Measurements from ENCODE around the gene FAM89A. TPM values are rescaled to one million over a fixed set of nuclear protein-coding genes. Genes with fewer than 3 reads are reported as not detected.
"Not testable (repeated sequence)": the region's sequence is repeated elsewhere in the genome, so short reads cannot be mapped to it uniquely, and the experiment has no call there.

The FAM89A gene
- total and polyA plus RNA-seq, 2 donors, result 10.3 to 14.6 TPM

DNA sequence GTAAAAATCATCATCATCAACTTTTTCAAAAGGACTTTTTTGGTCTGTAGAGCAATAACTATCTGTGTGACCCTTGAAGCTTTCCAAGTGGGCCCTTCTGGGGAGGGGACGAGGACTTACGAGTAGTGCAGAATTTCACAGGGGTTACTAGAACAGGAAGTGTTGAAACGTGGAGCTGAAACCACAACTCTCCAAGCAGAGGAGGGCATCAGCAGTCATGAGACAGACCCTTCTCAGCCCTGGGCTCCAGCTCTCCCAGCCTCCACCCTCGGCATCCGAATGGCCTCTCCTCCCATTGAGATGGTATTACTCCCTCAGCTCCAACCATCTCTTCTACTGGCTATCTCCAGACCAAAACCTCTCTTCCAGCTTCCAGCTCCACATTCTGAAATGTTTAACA, 3.6 kb downstream of the FAM89A start:
- Histone ChIP-seq H3K36me3 (ENCODE audit: insufficient read depth) (no peaks in the 10 kb centered on the region), H3K4me1 (ENCODE audit: insufficient read depth) (no peaks in the 10 kb centered on the region), H3K27ac (ENCODE audit: low read depth) (no peak overlapping the region), H3K4me3 (ENCODE audit: low read depth, low read length) (no peak overlapping the region)
- DNase-seq (ENCODE audit: extremely low spot score), result no peak
- 81% methylated on average over 5 of the region's 5 CpGs for WGBS

GRCh38 chr1:231035799-231036198, 4.3 kb downstream of the FAM89A start:
- WGBS, result 95% methylated on average over 1 of the region's 1 CpG

DNA sequence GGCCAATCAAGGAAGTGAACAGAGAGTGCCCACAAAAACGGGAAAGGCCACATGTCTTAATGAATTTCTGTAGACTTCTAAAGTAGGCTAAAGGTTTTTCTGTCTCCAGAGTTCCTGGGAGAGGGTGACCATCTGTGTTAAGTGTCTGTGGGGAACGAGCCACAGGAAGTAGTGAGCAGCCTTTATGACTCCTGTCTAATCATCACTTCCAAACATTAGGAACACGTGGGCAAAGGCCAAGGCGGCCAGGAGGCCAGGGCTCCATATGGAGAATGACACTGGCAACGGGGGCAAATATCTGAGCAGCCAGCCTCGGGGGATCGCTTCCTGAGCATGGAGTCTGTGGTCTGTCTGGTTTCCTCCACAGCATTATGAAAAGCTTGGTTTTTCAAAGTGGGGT, 7.1 kb downstream of the FAM89A start:
- WGBS, result 51% methylated on average over 7 of the region's 7 CpGs
- no peak for DNase-seq (ENCODE audit: extremely low spot score)
- H3K36me3 ChIP-seq (ENCODE audit: insufficient read depth), result no peaks in the 10 kb centered on the region

More at GRCh38 chr1:231035799-231036198, 4.3 kb downstream of the FAM89A start:
- no peak for DNase-seq (ENCODE audit: extremely low spot score)
- Histone ChIP-seq H3K4me3 (ENCODE audit: low read depth, low read length) (no peak overlapping the region), H3K27ac (ENCODE audit: low read depth) (no peak overlapping the region), H3K36me3 (ENCODE audit: insufficient read depth) (no peaks in the 10 kb centered on the region), H3K4me1 (ENCODE audit: insufficient read depth) (no peaks in the 10 kb centered on the region)

DNA sequence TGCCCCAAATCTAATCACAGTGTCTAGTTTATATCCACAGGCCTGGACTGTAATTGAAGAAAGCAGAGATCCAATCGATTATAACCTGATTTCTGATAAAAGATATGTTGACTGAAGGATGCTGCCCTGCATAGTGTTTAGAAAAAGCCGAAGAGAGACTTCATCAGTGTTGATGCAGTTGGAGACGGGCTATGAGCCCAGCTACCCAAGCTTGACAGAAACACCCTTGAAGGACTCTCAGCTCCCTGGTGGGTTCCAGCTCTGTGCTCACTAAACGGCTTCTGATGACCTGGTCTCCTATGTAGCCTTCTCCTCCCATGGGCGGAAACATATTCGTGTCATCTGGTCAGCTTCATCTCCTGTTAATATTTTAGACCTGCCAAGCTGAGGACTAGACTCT, 10.2 kb downstream of the FAM89A start:
- Histone ChIP-seq H3K4me1 (ENCODE audit: insufficient read depth) (peaks cover 2% of the 10 kb centered on the region), H3K4me3 (ENCODE audit: low read depth, low read length) (no peak overlapping the region), H3K36me3 (ENCODE audit: insufficient read depth) (no peaks in the 10 kb centered on the region), H3K27ac (ENCODE audit: low read depth) (no peak overlapping the region)
- no peak for DNase-seq (ENCODE audit: extremely low spot score)
- 71% methylated on average over 6 of the region's 6 CpGs for WGBS

More for the DNA sequence above, 7.1 kb downstream of the FAM89A start:
- no peak overlapping the region for H3K4me3 ChIP-seq (ENCODE audit: low read depth, low read length)
- no peak overlapping the region for H3K27ac ChIP-seq (ENCODE audit: low read depth)
- H3K4me1 ChIP-seq (ENCODE audit: insufficient read depth), result peaks cover 2% of the 10 kb centered on the region

DNA sequence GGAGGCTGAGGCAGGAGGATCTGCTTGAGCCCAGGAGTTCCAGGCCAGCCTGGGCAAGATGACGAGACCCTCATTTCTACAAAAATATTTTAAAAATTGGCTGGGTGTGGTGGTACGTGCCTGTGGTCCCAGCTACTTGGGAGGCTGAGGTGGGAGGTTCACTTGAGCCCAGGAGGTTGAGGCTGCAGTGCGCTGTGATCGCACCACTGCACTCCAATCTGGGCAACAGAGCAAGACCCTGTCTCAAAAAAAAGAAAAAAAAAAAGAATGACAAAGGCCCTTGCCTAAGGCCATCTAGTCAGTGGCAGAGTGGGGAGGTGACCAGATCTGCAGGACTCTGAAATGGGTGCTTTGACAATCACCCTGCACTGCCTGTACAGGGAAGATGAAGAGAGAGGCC, 10.8 kb downstream of the FAM89A start:
- not testable (repeated sequence) for DNase-seq (ENCODE audit: extremely low spot score)
- WGBS, result 96% methylated on average over 4 of the region's 4 CpGs

GRCh38 chr1:231028682-231029081, 11.4 kb downstream of the FAM89A start:
- H3K27ac ChIP-seq (ENCODE audit: low read depth), result no peak overlapping the region
- H3K4me1 ChIP-seq (ENCODE audit: insufficient read depth), result peaks cover 2% of the 10 kb centered on the region
- no peak for DNase-seq (ENCODE audit: extremely low spot score)
- H3K36me3 ChIP-seq (ENCODE audit: insufficient read depth), result no peaks in the 10 kb centered on the region
- no peak overlapping the region for H3K4me3 ChIP-seq (ENCODE audit: low read depth, low read length)
- WGBS, result 82% methylated on average over 7 of the region's 7 CpGs

More for the DNA sequence above, 10.8 kb downstream of the FAM89A start:
- H3K4me1 ChIP-seq (ENCODE audit: insufficient read depth); H3K4me3 ChIP-seq (ENCODE audit: low read depth, low read length); H3K27ac ChIP-seq (ENCODE audit: low read depth); H3K36me3 ChIP-seq (ENCODE audit: insufficient read depth): not testable (repeated sequence)

GRCh38 chr1:231027971-231028370, 12.1 kb downstream of the FAM89A start:
- Histone ChIP-seq H3K4me3 (ENCODE audit: low read depth, low read length) (no peak overlapping the region), H3K27ac (ENCODE audit: low read depth) (no peak overlapping the region), H3K36me3 (ENCODE audit: insufficient read depth) (no peaks in the 10 kb centered on the region), H3K4me1 (ENCODE audit: insufficient read depth) (peaks cover 2% of the 10 kb centered on the region)
- 94% methylated on average over 10 of the region's 10 CpGs for WGBS
- DNase-seq (ENCODE audit: extremely low spot score), result no peak

- no peak for DNase-seq (ENCODE audit: extremely low spot score)
- WGBS, result 81% methylated on average over 23 of the region's 23 CpGs
- Histone ChIP-seq H3K36me3 (ENCODE audit: insufficient read depth) (no peaks in the 10 kb centered on the region), H3K4me1 (ENCODE audit: insufficient read depth) (peaks cover 2% of the 10 kb centered on the region), H3K27ac (ENCODE audit: low read depth) (no peak overlapping the region), H3K4me3 (ENCODE audit: low read depth, low read length) (no peak overlapping the region)
Measured at GRCh38 chr1:231027136-231027925, 12.7 kb downstream of the FAM89A start.

DNA sequence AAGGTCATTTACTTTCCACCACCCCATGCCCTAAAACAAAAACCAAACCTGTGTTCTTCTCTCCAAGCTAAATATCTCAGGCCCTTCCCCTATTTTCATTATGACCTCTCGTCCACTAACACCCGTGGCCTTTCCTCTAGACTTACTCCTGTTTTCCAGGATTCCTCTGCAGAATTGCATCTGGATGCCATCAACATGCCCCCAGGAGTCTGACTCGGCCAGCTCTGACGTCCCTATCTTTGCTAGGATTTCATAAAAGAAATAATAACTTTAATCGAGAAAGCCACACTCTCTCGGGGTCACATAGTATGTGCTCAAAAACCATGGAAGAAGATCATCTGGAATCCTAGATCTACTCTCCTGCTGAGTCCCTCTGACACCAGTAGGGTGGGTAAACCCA, 13.5 kb downstream of the FAM89A start:
- WGBS, result 73% methylated on average over 6 of the region's 6 CpGs
- H3K36me3 ChIP-seq (ENCODE audit: insufficient read depth), result no peaks in the 10 kb centered on the region
- no peak for DNase-seq (ENCODE audit: extremely low spot score)
- H3K27ac ChIP-seq (ENCODE audit: low read depth), result no peak overlapping the region
- peaks cover 2% of the 10 kb centered on the region for H3K4me1 ChIP-seq (ENCODE audit: insufficient read depth)
- no peak overlapping the region for H3K4me3 ChIP-seq (ENCODE audit: low read depth, low read length)

DNA sequence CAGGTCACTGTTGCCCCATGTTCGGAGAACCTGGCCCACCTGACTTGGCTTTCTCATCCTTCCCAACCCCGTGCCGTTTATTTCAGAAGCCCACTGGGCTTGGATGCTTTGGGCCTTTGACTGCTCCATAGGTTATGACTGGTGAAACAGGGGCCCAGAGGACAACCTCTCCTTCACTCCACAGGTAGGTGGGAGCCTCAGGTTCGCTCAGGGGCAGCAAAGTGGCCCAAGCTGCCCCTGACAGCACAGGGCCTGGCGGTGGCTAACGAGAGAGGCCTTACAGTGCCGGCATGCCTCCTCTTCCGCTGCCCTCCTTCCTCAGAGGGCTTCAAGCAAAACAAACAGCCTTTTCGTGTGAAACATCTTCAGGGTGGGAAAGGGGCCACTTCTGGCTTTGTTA, 16.9 kb downstream of the FAM89A start:
- no peak for DNase-seq (ENCODE audit: extremely low spot score)
- Histone ChIP-seq H3K36me3 (ENCODE audit: insufficient read depth) (no peaks in the 10 kb centered on the region), H3K4me3 (ENCODE audit: low read depth, low read length) (no peak overlapping the region)

GRCh38 chr1:231022543-231022942, 17.5 kb downstream of the FAM89A start:
- not testable (repeated sequence) for H3K4me1 ChIP-seq (ENCODE audit: insufficient read depth); H3K36me3 ChIP-seq (ENCODE audit: insufficient read depth); DNase-seq (ENCODE audit: extremely low spot score); H3K4me3 ChIP-seq (ENCODE audit: low read depth, low read length); H3K27ac ChIP-seq (ENCODE audit: low read depth)
- WGBS, result 90% methylated on average over 7 of the region's 7 CpGs

More for the DNA sequence above, 16.9 kb downstream of the FAM89A start:
- Histone ChIP-seq H3K4me1 (ENCODE audit: insufficient read depth) (peaks cover 2% of the 10 kb centered on the region), H3K27ac (ENCODE audit: low read depth) (no peak overlapping the region)
- 84% methylated on average over 9 of the region's 9 CpGs for WGBS

- 87% methylated on average over 12 of the region's 12 CpGs for WGBS
- DNase-seq (ENCODE audit: extremely low spot score), result no peak
Measured at GRCh38 chr1:231021540-231022031, 18.5 kb downstream of the FAM89A start.

DNA sequence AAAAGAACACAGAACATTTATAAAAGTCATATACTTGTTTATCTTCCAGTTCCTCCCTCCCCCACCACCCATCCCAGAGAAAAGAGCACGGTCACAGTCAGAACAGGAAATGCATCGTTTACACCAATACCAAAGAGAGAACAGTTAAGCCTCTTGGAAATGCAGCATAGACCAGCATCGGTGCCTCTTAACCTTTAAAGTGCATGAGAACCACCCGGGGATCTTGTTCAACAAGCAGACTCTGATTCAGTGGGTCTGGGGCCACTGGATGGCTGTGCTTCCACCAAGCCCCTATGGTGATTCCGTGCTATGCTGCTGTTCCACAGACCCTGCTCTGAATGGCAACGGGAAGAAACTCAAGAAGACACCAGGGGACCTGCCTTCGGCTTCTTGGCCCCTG, 19.2 kb downstream of the FAM89A start:
- Histone ChIP-seq H3K27ac (ENCODE audit: low read depth) (no peak overlapping the region), H3K4me3 (ENCODE audit: low read depth, low read length) (no peak overlapping the region), H3K4me1 (ENCODE audit: insufficient read depth) (peaks cover 2% of the 10 kb centered on the region), H3K36me3 (ENCODE audit: insufficient read depth) (no peaks in the 10 kb centered on the region)
- WGBS, result 47% methylated on average over 7 of the region's 7 CpGs
- no peak for DNase-seq (ENCODE audit: extremely low spot score)

More at GRCh38 chr1:231021540-231022031, 18.5 kb downstream of the FAM89A start:
- Histone ChIP-seq H3K36me3 (ENCODE audit: insufficient read depth) (no peaks in the 10 kb centered on the region), H3K4me1 (ENCODE audit: insufficient read depth) (peaks cover 2% of the 10 kb centered on the region), H3K27ac (ENCODE audit: low read depth) (no peak overlapping the region), H3K4me3 (ENCODE audit: low read depth, low read length) (no peak overlapping the region)

GRCh38 chr1:231020139-231020601, 19.9 kb downstream of the FAM89A start:
- WGBS, result 65% methylated on average over 14 of the region's 14 CpGs
- H3K4me1 ChIP-seq (ENCODE audit: insufficient read depth), result peaks cover 2% of the 10 kb centered on the region
- no peak overlapping the region for H3K4me3 ChIP-seq (ENCODE audit: low read depth, low read length)
- peak overlapping the region; percentile 66 for H3K27ac ChIP-seq (ENCODE audit: low read depth)
- no peaks in the 10 kb centered on the region for H3K36me3 ChIP-seq (ENCODE audit: insufficient read depth)
- no peak for DNase-seq (ENCODE audit: extremely low spot score)

Measured in urinary bladder (tissue), 4 donors.